Astrocyte (in vitro differentiated cells and primary cell): ENCODE data around the gene C9orf152. TPM values are rescaled to one million over a fixed set of nuclear protein-coding genes. Genes with fewer than 3 reads are reported as not detected.

Source experiments
- DNase-seq: peaks from one replicate; pipeline ENCODE4 v3.0.0-alpha.2; 2010; ENCODE audit warnings: low read depth
- FAIRE-seq: peaks from 2 replicates; lab custom pipeline; 2011; peaks lifted over from hg19 to GRCh38; lab: Jason Lieb, UNC
- H2AFZ ChIP-seq: 2 replicates; pipeline ENCODE4 v1.6.0; 2012; ENCODE audit warnings: low read depth, low read length, inconsistent platforms
- H3K27ac ChIP-seq: 2 replicates; pipeline ENCODE4 v1.5.1; 2011; ENCODE audit warnings: low read depth, low read length, inconsistent platforms
- H3K27me3 ChIP-seq: 2 replicates; pipeline ENCODE4 v1.6.0; 2011; ENCODE audit warnings: low read length, inconsistent platforms; ENCODE audit not compliant: insufficient read depth
- H3K36me3 ChIP-seq: 2 replicates; pipeline ENCODE4 v1.5.1; 2011; ENCODE audit warnings: low read length, inconsistent platforms; ENCODE audit not compliant: insufficient read depth
- H3K4me1 ChIP-seq: 2 replicates; pipeline ENCODE4 v1.5.1; 2011; ENCODE audit warnings: low read length, inconsistent platforms; ENCODE audit not compliant: insufficient read depth
- H3K4me2 ChIP-seq: 2 replicates; pipeline ENCODE4 v1.6.0; 2012; ENCODE audit warnings: low read length, inconsistent platforms
- H3K4me3 ChIP-seq: 2 replicates; pipeline ENCODE4 v1.5.1; 2011; ENCODE audit warnings: low read depth, mild to moderate bottlenecking, low read length, inconsistent platforms; ENCODE audit not compliant: insufficient read depth
- H3K79me2 ChIP-seq: 2 replicates; pipeline ENCODE4 v1.6.0; 2012; ENCODE audit warnings: mild to moderate bottlenecking, low read length, inconsistent platforms; ENCODE audit not compliant: insufficient read depth
- H3K9ac ChIP-seq: 2 replicates; pipeline ENCODE4 v1.6.0; 2012; ENCODE audit warnings: mild to moderate bottlenecking, low read length, inconsistent platforms
- H3K9me3 ChIP-seq: 2 replicates; pipeline ENCODE4 v1.5.1; 2012; ENCODE audit warnings: low read depth, mild to moderate bottlenecking, low read length, inconsistent platforms; ENCODE audit not compliant: insufficient read depth
- H4K20me1 ChIP-seq: 2 replicates; pipeline ENCODE4 v1.6.0; 2012; ENCODE audit warnings: low read length, inconsistent platforms; ENCODE audit not compliant: insufficient read depth
- H3K27ac Mint-ChIP-seq: one replicate; pipeline ENCODE4 v1.8.0; 2021; ENCODE audit warnings: mild to moderate bottlenecking, mixed read lengths; ENCODE audit not compliant: unreplicated experiment
- H3K27me3 Mint-ChIP-seq: one replicate; pipeline ENCODE4 v1.8.0; 2021; ENCODE audit warnings: low read depth, mixed read lengths; ENCODE audit not compliant: unreplicated experiment
- H3K36me3 Mint-ChIP-seq: one replicate; pipeline ENCODE4 v1.8.0; 2021; ENCODE audit warnings: low read depth, mixed read lengths; ENCODE audit not compliant: unreplicated experiment
- H3K4me1 Mint-ChIP-seq: one replicate; pipeline ENCODE4 v1.8.0; 2021; ENCODE audit warnings: low read depth, mixed read lengths; ENCODE audit not compliant: unreplicated experiment
- H3K4me3 Mint-ChIP-seq: one replicate; pipeline ENCODE4 v1.8.0; 2021; ENCODE audit warnings: mild to moderate bottlenecking, moderate library complexity, mixed read lengths; ENCODE audit not compliant: unreplicated experiment
- H3K9me3 Mint-ChIP-seq: one replicate; pipeline ENCODE4 v1.8.0; 2021; ENCODE audit warnings: mild to moderate bottlenecking, mixed read lengths; ENCODE audit not compliant: unreplicated experiment
- CTCF ChIP-seq: IDR thresholded peaks from 2 replicates; pipeline ENCODE4 v1.5.1; 2011; ENCODE audit warnings: low read depth, mild to moderate bottlenecking, inconsistent platforms, low read length, moderate library complexity; ENCODE audit not compliant: insufficient read depth
- EZH2 ChIP-seq: IDR thresholded peaks from 2 replicates; pipeline ENCODE4 v1.6.1; 2012; ENCODE audit warnings: mild to moderate bottlenecking, low read length, inconsistent platforms; ENCODE audit not compliant: insufficient read depth
- total RNA-seq: library from RNA; stranded (reverse); gene quantifications from 2 replicates; pipeline ENCODE4 v1.2.1, GENCODE V29; 2021

C9orf152 gene
- total RNA-seq, 1 donor from 2014 or later, result 0.07 TPM

GRCh38 chr9:110180511-110181434, 27.2 kb downstream of the C9orf152 start:
- Mint-ChIP-seq H3K27me3 (no peaks in the 10 kb centered on the region), H3K4me1 (peaks cover 17% of the 10 kb centered on the region), H3K9me3 (no peaks in the 10 kb centered on the region), H3K4me3 (no peak overlapping the region), H3K36me3 (no peaks in the 10 kb centered on the region), H3K27ac (peak overlapping the region; percentile 37)
- no peaks in the 10 kb centered on the region for H3K9me3 ChIP-seq
- peak overlapping the region; percentile 2 for H3K4me2 ChIP-seq
- peak; percentile 58 for FAIRE-seq
- no peak for TF ChIP-seq EZH2
- TF ChIP-seq CTCF, result no peak
- no peak overlapping the region for H3K4me3 ChIP-seq
- no peaks in the 10 kb centered on the region for H3K36me3 ChIP-seq
- DNase-seq, result peak; percentile 72
- peaks cover 11% of the 10 kb centered on the region for H3K4me1 ChIP-seq
- no peaks in the 10 kb centered on the region for H3K27me3 ChIP-seq
- H4K20me1 ChIP-seq, result no peaks in the 10 kb centered on the region
- no peak overlapping the region for H3K27ac ChIP-seq
- no peak overlapping the region for H3K9ac ChIP-seq
- no peaks in the 10 kb centered on the region for H3K79me2 ChIP-seq
- no peak overlapping the region for H2AFZ ChIP-seq

- Histone ChIP-seq H3K4me3 (no peak overlapping the region), H3K4me1 (peaks cover 11% of the 10 kb centered on the region), H4K20me1 (no peaks in the 10 kb centered on the region), H2AFZ (no peak overlapping the region), H3K27me3 (no peaks in the 10 kb centered on the region), H3K9me3 (no peaks in the 10 kb centered on the region), H3K4me2 (peak overlapping the region; percentile 28), H3K9ac (no peak overlapping the region), H3K79me2 (no peaks in the 10 kb centered on the region), H3K36me3 (no peaks in the 10 kb centered on the region), H3K27ac (peak overlapping the region; percentile 50)
- H3K27me3 Mint-ChIP-seq, result no peaks in the 10 kb centered on the region
- FAIRE-seq (no peak), DNase-seq (peak; percentile 75)
- H3K9me3 Mint-ChIP-seq, result no peaks in the 10 kb centered on the region
- H3K4me3 Mint-ChIP-seq, result no peak overlapping the region
- peaks cover 2% of the 10 kb centered on the region for H3K36me3 Mint-ChIP-seq
- peak overlapping the region; percentile 92 for H3K27ac Mint-ChIP-seq
- no peak for TF ChIP-seq CTCF
- H3K4me1 Mint-ChIP-seq, result peaks cover 23% of the 10 kb centered on the region
Observed at GRCh38 chr9:110179734-110180133, 28.2 kb downstream of the C9orf152 start.

- no peak overlapping the region for H2AFZ ChIP-seq
- DNase-seq, result no peak
- H3K4me1 Mint-ChIP-seq, result peaks cover 23% of the 10 kb centered on the region
- H3K27me3 ChIP-seq, result no peaks in the 10 kb centered on the region
- H3K27me3 Mint-ChIP-seq, result no peaks in the 10 kb centered on the region
- H3K27ac Mint-ChIP-seq, result no peak overlapping the region
- no peaks in the 10 kb centered on the region for H3K79me2 ChIP-seq
- peaks cover 3% of the 10 kb centered on the region for H3K36me3 Mint-ChIP-seq
- H3K27ac ChIP-seq, result no peak overlapping the region
- no peaks in the 10 kb centered on the region for H3K9me3 ChIP-seq
- H3K4me1 ChIP-seq, result peaks cover 11% of the 10 kb centered on the region
- H3K36me3 ChIP-seq, result no peaks in the 10 kb centered on the region
- peaks cover 3% of the 10 kb centered on the region for H4K20me1 ChIP-seq
- TF ChIP-seq CTCF (no peak), EZH2 (no peak)
- no peak overlapping the region for H3K4me3 Mint-ChIP-seq
- no peak overlapping the region for H3K4me2 ChIP-seq
- no peak overlapping the region for H3K4me3 ChIP-seq
- H3K9ac ChIP-seq, result no peak overlapping the region
- no peaks in the 10 kb centered on the region for H3K9me3 Mint-ChIP-seq
- no peak for FAIRE-seq
Observed at GRCh38 chr9:110178281-110178680, 29.7 kb downstream of the C9orf152 start.
